ENCODE results near the gene BTBD9. TPM values are rescaled to one million over a fixed set of nuclear protein-coding genes. Genes with fewer than 3 reads are reported as not detected.

The BTBD9 gene
- total RNA-seq, 2 experiments from 2014 or later = 11.0 to 13.8 TPM

DNA sequence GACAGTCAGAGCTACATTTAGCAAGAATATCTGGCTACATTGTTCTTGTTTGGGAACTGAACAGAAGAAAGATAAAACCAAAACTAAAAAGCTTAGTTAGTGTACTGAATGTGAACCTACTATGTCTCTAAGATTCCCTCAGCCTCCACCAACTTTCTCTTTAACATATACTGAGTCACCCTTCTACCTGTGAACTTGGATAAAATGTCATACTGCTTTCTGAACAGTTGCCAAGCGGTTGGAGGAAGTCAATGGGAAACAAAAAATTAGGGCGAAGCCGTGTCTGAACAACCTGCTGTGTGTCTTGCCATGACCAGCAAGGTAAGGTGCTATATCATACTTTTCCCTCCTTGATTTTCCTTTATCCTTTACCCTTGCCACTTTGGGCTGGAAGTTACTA is 243.5 kb downstream of the BTBD9 start:
- Mint-ChIP-seq H3K9me3 (ENCODE audit: low read depth) (no peaks in the 10 kb centered on the region), H3K36me3 (peaks cover 7% of the 10 kb centered on the region), H3K27me3 (no peaks in the 10 kb centered on the region), H3K27ac (no peak overlapping the region), H3K4me3 (no peak overlapping the region), H3K4me1 (no peaks in the 10 kb centered on the region)
- CTCF ChIA-PET = no interaction called here
- ATAC-seq (no peak), DNase-seq (no peak)

DNA sequence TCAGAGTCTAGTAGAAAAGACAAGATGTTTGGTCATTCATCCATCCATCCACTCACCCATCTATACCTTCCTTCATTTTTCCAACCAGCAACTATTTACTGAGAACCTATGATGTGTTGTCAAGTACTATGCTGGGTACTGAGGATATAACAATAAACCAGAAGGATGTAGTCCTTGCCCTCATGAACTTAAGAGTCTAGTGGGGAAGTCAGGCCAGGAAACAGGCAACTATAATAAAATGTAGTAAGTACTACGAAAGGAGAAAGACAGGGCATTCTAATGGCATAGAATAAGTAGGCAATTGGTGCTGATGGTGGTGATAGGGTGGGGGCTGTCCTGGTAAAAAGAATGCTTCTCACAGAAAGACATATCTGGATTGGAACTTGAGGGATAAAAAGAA is 245.7 kb downstream of the BTBD9 start:
- Mint-ChIP-seq H3K36me3 (peaks cover 7% of the 10 kb centered on the region), H3K4me1 (no peaks in the 10 kb centered on the region), H3K9me3 (ENCODE audit: low read depth) (no peaks in the 10 kb centered on the region), H3K4me3 (no peak overlapping the region), H3K27ac (peak overlapping the region; percentile 4), H3K27me3 (no peaks in the 10 kb centered on the region)
- ATAC-seq (no peak), DNase-seq (no peak)
- CTCF ChIA-PET = no interaction called here

DNA sequence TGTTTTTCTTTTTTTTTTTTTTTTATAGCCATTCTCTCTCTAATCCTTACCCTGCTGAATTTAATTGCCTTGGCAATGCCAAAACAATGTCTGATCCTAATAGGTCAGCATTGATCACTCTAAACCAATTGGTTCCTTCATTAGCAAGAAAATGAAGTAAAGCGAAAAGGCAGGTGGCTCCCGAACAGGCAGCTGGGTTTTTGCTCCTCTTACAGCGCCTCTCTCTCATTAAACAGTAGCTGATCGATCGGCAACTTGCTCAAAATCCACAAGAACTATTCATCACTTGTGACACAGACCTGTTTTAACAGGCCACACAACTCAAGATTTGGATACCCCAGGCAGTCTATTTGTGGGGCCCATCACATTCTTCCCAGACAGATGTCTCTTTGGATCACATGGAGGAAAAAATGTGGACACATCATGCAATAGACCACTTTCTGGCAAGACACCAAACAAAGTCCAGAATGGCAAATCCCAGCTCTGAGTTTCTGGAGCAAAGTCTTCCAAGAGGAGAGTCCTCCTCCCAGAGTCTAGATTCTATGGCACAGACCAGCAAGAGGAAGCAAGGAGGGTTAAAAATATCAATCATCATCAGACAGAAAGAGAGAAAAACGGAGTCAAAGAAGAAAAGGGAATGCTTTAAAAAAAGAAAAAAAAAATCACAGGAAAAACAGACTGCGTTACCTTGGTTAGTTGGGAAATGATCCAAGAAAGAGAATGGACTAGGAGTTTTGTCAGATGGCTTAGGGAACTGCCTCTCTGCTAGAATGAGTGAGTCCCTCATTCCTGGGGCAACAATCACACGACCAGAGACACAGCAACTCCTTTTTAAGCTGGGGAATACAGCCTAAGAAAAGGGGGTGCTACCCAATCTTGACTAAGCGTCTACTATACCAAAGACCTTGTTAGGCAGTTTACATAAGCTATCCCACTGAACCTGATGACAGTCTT is 247.8 kb downstream of the BTBD9 start:
- no peak for DNase-seq
- no peak for ATAC-seq
- Mint-ChIP-seq H3K27me3 (no peaks in the 10 kb centered on the region), H3K9me3 (ENCODE audit: low read depth) (no peaks in the 10 kb centered on the region), H3K36me3 (peaks cover 7% of the 10 kb centered on the region), H3K4me1 (no peaks in the 10 kb centered on the region), H3K4me3 (no peak overlapping the region), H3K27ac (no peak overlapping the region)
- CTCF ChIA-PET = no interaction called here

DNA sequence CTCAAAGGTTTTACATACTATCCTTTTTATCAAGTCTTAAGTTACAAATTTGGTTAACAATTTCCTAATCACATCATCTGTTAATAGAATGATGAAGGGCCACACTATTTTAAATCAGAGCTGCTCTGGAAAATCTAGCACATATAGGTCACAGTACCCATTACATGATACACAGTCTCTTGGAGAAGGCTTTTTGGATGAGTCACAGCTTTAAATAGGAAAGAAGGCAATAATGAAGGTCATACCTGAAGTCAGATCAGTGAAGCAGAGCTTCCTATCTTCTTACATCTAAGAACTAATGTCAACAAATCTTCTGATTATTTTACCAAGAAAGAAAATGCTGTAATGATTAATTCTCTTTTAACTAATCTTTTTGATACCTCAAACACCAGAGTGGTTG is 248.5 kb downstream of the BTBD9 start:
- CTCF ChIA-PET = no interaction called here
- H3K4me3 Mint-ChIP-seq = no peak overlapping the region
- no peaks in the 10 kb centered on the region for H3K27me3 Mint-ChIP-seq
- no peaks in the 10 kb centered on the region for H3K9me3 Mint-ChIP-seq (ENCODE audit: low read depth)
- no peak for ATAC-seq
- H3K4me1 Mint-ChIP-seq = no peaks in the 10 kb centered on the region
- H3K27ac Mint-ChIP-seq = no peak overlapping the region
- peaks cover 7% of the 10 kb centered on the region for H3K36me3 Mint-ChIP-seq
- no peak for DNase-seq

DNA sequence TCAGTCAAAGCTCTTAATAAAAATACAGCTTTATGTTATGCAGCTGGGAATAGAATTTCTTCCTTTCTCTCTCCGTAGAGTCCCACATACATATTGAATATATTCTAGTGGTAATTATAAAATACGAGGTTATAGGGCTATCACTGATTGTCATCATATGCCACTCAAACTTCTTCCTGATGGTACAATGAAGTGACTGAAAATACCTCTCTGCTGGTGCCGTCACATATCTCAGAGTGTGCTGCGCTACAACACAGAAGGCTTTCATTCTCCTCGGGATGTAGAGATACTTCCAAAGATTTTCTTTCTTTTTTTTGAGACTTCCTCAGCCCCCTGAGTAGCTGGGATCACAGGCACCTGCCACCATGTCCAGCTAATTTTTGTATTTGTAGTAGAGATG is 249.9 kb downstream of the BTBD9 start:
- no peak for DNase-seq
- Mint-ChIP-seq H3K4me1 (no peaks in the 10 kb centered on the region), H3K27ac (no peak overlapping the region), H3K27me3 (no peaks in the 10 kb centered on the region), H3K9me3 (ENCODE audit: low read depth) (no peaks in the 10 kb centered on the region), H3K4me3 (no peak overlapping the region), H3K36me3 (peaks cover 7% of the 10 kb centered on the region)
- no peak for ATAC-seq
- CTCF ChIA-PET = no interaction called here

DNA sequence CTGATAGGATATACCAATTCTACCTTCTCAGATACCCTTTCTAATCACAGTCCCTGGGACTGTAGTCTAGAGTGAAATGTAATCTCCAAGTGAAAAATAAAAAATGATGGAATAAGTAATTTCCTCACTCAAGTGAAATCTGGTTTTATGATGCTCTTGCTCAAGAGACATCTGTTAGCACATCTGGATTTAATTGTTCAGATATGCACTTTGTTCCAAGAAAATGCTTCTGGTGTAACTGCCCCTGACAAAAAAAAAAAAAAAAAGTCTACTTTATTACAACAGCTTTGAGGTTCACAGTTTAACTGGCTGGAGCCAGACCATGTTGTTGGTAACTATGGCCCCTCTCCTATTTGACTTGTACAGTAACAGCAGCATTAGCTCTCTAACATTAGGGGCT is 251.8 kb downstream of the BTBD9 start:
- CTCF ChIA-PET = no interaction called here
- no peak overlapping the region for H3K27ac Mint-ChIP-seq
- ATAC-seq (no peak), DNase-seq (no peak)
- H3K27me3 Mint-ChIP-seq = no peaks in the 10 kb centered on the region
- H3K4me3 Mint-ChIP-seq = no peak overlapping the region
- no peaks in the 10 kb centered on the region for H3K36me3 Mint-ChIP-seq
- H3K4me1 Mint-ChIP-seq = no peaks in the 10 kb centered on the region
- no peaks in the 10 kb centered on the region for H3K9me3 Mint-ChIP-seq (ENCODE audit: low read depth)

DNA sequence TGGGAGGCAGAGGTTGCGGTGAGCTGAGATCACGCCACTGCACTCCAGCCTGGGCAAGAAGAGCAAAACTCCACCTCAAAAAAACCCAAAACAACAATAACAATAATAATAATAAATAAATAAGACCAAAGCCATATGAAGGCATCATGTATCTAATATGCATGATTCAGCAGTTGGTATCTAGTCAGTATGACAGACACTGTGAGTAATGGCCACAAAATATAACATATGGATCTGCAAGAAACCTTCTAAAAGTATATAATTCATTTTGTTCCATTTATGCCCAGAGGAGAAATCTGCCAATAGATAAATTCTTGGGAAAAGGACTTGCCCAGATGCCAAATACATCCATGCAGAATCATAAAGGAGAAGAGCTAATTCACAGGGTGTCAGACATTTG is 252.3 kb downstream of the BTBD9 start:
- no peak for ATAC-seq
- CTCF ChIA-PET = no interaction called here
- Mint-ChIP-seq H3K4me1 (no peaks in the 10 kb centered on the region), H3K36me3 (no peaks in the 10 kb centered on the region), H3K9me3 (ENCODE audit: low read depth) (no peaks in the 10 kb centered on the region), H3K4me3 (no peak overlapping the region), H3K27me3 (no peaks in the 10 kb centered on the region), H3K27ac (no peak overlapping the region)
- no peak for DNase-seq

DNA sequence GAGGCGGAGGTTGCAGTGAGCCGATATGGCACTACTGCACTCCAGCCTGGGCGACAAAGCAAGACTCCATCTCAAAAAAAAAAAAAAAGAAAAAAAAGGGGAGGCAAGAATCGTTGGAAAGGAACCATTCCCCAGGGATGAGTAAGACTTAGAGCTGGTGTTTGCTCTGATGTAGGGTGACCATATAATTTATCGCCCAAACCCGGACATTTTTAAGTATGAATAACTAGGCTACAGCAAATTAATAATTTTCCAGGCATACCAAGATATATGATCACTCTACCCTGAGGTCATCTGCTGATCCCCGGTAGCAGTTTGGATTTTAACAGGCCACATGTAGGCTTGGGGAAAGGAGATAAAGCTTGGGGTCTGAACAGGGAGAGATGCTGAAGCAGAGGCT is 260.9 kb downstream of the BTBD9 start:
- Mint-ChIP-seq H3K36me3 (peaks cover 2% of the 10 kb centered on the region), H3K4me3 (no peak overlapping the region), H3K27ac (no peak overlapping the region), H3K4me1 (no peaks in the 10 kb centered on the region), H3K27me3 (no peaks in the 10 kb centered on the region), H3K9me3 (ENCODE audit: low read depth) (no peaks in the 10 kb centered on the region)
- ATAC-seq (no peak), DNase-seq (no peak)
- CTCF ChIA-PET = no interaction called here

DNA sequence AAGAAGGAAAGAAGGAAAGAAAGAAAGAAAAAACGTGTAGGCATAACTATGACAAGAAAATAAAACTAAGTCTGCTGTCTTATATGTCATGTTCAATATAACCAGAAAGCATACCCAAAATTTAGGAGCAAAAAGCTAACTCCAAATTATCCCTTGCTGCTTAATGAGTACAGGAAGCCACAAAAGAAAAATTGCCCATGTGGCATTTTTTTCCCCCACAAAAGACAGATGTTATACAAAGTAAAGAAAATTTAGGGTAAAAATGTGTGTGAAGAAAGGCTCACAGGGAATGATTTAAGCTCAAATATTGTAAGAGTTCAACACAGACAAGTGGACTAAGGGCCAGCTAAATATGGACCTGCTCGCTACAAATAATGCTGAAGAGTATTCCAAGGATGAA is 263.8 kb downstream of the BTBD9 start:
- Mint-ChIP-seq H3K27ac (no peak overlapping the region), H3K27me3 (no peaks in the 10 kb centered on the region), H3K36me3 (peaks cover 2% of the 10 kb centered on the region), H3K4me3 (no peak overlapping the region), H3K4me1 (no peaks in the 10 kb centered on the region), H3K9me3 (ENCODE audit: low read depth) (no peaks in the 10 kb centered on the region)
- DNase-seq (no peak), ATAC-seq (no peak)
- CTCF ChIA-PET = no interaction called here

DNA sequence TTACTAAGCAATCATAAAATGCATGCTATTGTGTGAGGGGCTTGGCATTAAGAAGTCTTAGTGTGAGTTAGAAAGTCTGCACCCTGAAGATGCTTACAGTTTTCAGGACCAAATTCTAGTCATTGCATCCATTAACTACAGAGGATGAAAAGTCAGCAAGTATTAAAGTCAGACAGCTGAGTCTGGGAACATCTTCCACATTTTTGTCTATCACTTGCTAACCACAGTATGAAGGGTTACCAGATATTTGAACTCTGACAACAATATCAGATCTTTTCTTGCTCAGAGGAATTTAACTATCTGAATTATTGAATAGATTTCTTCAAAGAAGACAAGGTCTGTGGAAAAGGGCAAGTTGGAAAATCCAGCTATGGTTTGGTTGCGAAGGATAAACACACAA is 264.4 kb downstream of the BTBD9 start:
- Mint-ChIP-seq H3K4me1 (no peaks in the 10 kb centered on the region), H3K9me3 (ENCODE audit: low read depth) (no peaks in the 10 kb centered on the region), H3K27ac (no peak overlapping the region), H3K4me3 (no peak overlapping the region), H3K36me3 (peaks cover 2% of the 10 kb centered on the region), H3K27me3 (no peaks in the 10 kb centered on the region)
- DNase-seq (no peak), ATAC-seq (no peak)
- CTCF ChIA-PET = no interaction called here

DNA sequence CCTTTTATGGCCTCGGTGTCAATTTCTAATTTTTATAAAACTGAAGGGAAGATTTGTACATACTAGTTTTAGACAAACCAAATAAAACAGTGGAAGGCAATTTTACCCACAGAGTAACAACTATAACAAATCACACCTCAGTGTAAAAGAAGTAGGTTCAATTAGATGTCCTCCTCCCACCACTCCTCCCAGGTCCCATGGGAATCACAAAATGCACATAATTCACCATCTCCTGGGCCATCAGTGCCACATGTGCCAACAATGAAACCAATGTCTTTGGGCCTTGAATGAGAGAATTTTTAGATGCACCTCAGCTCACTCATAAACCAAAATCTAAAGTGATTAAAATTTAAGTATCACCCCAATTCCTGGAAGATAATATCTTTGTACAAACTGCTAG is 267.8 kb downstream of the BTBD9 start:
- CTCF ChIA-PET = no interaction called here
- Mint-ChIP-seq H3K4me3 (no peak overlapping the region), H3K9me3 (ENCODE audit: low read depth) (no peaks in the 10 kb centered on the region), H3K36me3 (no peaks in the 10 kb centered on the region), H3K27ac (no peak overlapping the region), H3K27me3 (no peaks in the 10 kb centered on the region), H3K4me1 (no peaks in the 10 kb centered on the region)
- ATAC-seq = no peak
- DNase-seq = no peak

DNA sequence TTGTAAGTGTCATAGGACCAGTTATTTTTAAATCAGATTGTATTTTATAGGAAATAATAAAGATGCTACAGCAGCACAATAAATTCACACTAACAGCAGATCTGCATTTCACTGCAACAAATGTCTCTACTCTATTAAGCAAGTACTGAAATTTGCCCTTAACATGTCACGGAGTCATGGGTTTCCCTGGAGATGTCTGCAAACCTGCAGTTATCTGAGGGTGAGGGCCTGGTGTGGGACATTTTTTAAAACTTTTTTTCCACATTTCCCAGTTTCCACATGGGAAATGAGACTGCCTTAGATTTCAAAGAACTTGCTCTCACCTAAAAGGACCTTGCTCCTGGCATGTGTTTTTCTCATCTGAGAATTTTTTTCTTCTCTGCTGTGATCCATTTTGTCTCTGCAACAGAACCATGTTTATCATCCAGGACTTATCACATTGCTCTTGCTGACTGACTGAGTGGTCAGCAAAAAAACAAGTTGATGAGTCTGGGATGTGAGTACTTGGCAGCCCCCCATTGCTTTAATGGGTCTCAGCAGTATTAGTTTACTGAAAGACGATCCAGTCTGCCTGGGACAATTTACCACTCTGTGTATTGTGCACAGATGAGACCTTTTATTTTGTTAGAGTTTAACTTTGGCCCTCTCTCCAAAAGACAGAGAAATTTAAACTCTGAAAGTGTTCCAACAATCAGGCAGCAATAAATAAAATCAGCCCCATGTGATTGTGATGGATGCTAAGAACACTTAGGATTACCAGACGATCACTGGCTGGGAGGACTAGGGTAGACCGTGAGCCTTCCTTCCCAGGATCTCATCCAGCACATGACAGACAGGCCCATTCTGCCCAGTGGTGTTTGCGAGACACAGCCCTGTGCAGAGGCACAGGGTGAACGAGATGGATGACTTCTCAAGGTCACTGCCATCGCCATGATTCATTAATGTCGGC is 268.8 kb downstream of the BTBD9 start:
- H3K27me3 Mint-ChIP-seq = no peaks in the 10 kb centered on the region
- H3K4me1 Mint-ChIP-seq = no peaks in the 10 kb centered on the region
- no peaks in the 10 kb centered on the region for H3K9me3 Mint-ChIP-seq (ENCODE audit: low read depth)
- no peak overlapping the region for H3K4me3 Mint-ChIP-seq
- H3K36me3 Mint-ChIP-seq = no peaks in the 10 kb centered on the region
- ATAC-seq = no peak
- H3K27ac Mint-ChIP-seq = no peak overlapping the region
- CTCF ChIA-PET = no interaction called here
- no peak for DNase-seq

DNA sequence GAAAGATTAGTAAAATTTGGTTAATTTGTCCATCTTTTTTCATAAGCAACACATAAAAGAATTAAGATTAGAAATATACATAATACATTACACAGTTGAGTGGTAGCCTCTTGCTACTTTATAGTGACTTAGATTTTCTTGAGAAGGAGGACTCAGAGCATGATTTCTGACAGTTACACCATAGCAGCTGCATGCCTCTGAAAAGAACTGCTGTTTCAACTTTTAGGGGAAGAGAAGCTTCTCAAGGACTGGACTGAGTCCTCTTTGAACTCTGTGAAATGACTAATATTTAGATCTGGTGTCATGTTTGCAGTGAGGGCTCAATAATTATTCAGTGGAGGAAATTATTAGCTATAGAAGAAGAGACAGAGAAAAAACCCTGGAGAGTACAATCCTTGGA is 272.5 kb downstream of the BTBD9 start:
- CTCF ChIA-PET = no interaction called here
- Mint-ChIP-seq H3K9me3 (ENCODE audit: low read depth) (no peaks in the 10 kb centered on the region), H3K4me3 (no peak overlapping the region), H3K27me3 (no peaks in the 10 kb centered on the region), H3K27ac (no peak overlapping the region), H3K36me3 (no peaks in the 10 kb centered on the region), H3K4me1 (no peaks in the 10 kb centered on the region)
- ATAC-seq (no peak), DNase-seq (no peak)

DNA sequence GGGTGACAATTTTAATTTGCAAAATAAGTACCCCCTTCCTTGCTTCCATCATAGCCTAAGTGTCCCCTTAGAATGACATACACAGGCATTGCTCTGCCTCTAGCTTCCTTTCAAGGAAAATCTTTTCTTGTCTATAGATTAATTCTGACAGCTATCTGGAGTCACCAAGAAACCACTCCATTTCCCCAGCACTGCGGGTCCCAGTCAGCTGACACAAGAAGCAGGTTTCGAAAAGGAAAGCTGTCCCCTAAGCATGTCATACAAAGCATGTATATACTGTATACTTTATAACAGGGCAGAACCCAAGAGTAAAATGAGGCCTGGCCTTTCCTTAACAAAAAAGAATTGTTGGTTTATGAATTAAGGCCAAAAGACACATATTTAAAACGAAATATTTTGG is 273.5 kb downstream of the BTBD9 start:
- no peak for ATAC-seq
- CTCF ChIA-PET = no interaction called here

More for the DNA sequence above, 273.5 kb downstream of the BTBD9 start:
- H3K27me3 Mint-ChIP-seq = no peaks in the 10 kb centered on the region
- DNase-seq = no peak
- no peak overlapping the region for H3K4me3 Mint-ChIP-seq
- H3K36me3 Mint-ChIP-seq = no peaks in the 10 kb centered on the region
- no peak overlapping the region for H3K27ac Mint-ChIP-seq
- H3K4me1 Mint-ChIP-seq = no peaks in the 10 kb centered on the region
- no peaks in the 10 kb centered on the region for H3K9me3 Mint-ChIP-seq (ENCODE audit: low read depth)

All from activated CD8-positive, alpha-beta memory T cell treated with anti-CD3 and anti-CD28 coated beads, Interleukin-2, amount 10 ng/mL, durations not matched to agents 7 days and 5 days (primary cell).